Heart left ventricle (tissue), 13 donors: ENCODE data around the gene RAD51C.

Experiments
- POLR2A ChIP-seq, 2 donors: fragments of 450-650 bp; IDR thresholded peaks; one replicate each; pipeline ENCODE4 v1.6.1; 2017; ENCODE audit warnings: antibody characterized with exemption in 2 of 2, mild to moderate bottlenecking in 2 of 2, moderate library complexity in 2 of 2
- TF ChIP-seq, protein P1 (sequence below), 12 donors: fragments of 200-600 bp; sonication (generic) in 4 of 12; IDR thresholded peaks; one replicate each; pipeline versions ENCODE4 v1.5.0 to v1.8.0; 2018 to 2022; ENCODE audit warnings: antibody characterized with exemption in 12 of 12, mild to moderate bottlenecking in 5 of 12
- donor health status: ischemic (EF 13 %, LVEDD 7.1; RV severe dilation, severe dysfunction).
- donor health status: DM: no; HTN: yes; CAD: no.
- donor health status: DM: no; HTN: no; CAD: no.
- donor health status: ischemic (EF 25% LVEDD 6.9; RV normal size, moderate dysfunction).
- donor health status: ischemic (EF 25% LVEDD 5.7; RV mildly dilated, moderate dysfunction).
- donor health status: ischemic (EF 35%, LVEDD 5.7; RV mildly dilated, moderate dysfunction).
- donor health status: nonischemic (EF 11% LVEDD 7.7; RV severe dilation, severe dysfunction).
- donor health status: DM: yes; HTN: yes; CAD: no.
- donor health status: PGD.
- donor health status: ischemic (EF 29% LVEDD 5.4; RV normal size, mild dysfunction).
- donor health status: nonischemic (EF 23%, LVEDD 6.1; RV moderate dilation, normal function).

DNA sequence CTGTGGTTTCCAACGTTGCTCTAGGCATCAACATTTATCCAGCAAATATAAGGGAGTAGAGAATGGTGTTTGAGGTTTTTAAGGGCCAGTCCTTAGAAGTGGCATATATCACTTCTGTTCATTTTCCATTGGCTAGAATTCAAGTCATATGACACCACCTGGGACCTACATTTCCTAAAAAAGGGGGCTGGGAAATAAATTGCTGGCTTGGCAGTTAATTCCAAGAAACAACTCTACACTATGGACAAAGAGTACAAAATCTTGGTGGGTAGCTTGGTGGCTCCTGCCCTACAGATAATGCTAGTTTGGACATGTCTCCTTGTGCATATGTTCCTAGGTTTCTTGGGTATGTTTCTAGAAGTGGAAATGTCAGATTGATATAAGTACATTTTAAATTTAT is 70.9 kb downstream of the RAD51C start:
- TF ChIP-seq, protein P1, sequence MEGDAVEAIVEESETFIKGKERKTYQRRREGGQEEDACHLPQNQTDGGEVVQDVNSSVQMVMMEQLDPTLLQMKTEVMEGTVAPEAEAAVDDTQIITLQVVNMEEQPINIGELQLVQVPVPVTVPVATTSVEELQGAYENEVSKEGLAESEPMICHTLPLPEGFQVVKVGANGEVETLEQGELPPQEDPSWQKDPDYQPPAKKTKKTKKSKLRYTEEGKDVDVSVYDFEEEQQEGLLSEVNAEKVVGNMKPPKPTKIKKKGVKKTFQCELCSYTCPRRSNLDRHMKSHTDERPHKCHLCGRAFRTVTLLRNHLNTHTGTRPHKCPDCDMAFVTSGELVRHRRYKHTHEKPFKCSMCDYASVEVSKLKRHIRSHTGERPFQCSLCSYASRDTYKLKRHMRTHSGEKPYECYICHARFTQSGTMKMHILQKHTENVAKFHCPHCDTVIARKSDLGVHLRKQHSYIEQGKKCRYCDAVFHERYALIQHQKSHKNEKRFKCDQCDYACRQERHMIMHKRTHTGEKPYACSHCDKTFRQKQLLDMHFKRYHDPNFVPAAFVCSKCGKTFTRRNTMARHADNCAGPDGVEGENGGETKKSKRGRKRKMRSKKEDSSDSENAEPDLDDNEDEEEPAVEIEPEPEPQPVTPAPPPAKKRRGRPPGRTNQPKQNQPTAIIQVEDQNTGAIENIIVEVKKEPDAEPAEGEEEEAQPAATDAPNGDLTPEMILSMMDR (IDR thresholded peaks at IDR 0.05) = no peak
- no peak for TF ChIP-seq POLR2A (IDR thresholded peaks at IDR 0.05)
